Measurements from ENCODE around the gene VWA3A.
"Not testable (repeated sequence)": the region's sequence is repeated elsewhere in the genome, so short reads cannot be mapped to it uniquely, and the experiment has no call there.

VWA3A gene

DNA sequence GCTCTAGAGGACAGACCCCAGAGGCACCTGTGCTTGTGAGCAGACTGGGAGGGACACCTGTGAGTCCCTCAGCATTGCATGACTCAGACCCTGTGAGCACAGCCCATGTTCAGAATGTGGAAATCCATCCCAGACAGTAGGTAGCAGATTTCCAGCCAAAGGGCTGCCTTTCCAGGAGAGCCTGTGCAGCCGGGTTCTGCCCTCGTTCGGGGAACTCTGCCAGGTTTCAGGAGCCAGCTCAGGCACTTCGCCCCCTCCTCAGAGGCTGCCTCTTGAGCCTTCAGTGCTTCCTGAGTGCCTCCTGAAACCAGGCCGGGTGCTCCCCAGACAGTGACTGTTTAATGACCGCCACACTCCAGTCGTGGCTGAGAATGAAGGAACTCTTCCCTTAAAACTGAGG lies 46.7 kb downstream of the VWA3A start:
- DNase-seq = no peak

DNA sequence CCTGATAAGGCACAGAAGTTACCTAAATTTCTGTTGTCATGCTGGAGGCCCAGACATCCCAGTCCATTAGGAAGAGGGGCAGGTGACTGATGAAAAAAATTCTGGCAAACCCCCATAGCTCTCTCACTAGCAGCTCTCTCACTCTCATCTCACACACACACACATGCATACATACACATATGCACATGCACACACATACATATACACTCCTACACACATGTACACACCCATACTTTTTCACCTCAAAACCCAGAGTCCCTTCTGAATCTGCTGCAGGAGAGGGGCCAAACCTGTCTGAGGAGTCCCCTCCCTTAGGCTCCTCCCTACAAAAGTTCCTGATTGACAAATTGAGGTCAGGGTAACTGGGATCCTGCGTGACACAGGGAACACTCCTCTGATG lies 47.4 kb downstream of the VWA3A start:
- DNase-seq = no peak

GRCh38 chr16:22141767-22142166 lies 49.4 kb downstream of the VWA3A start:
- DNase-seq = no peak

- no peak for DNase-seq
Measured at GRCh38 chr16:22144520-22144919, 52.2 kb downstream of the VWA3A start.

GRCh38 chr16:22147853-22148252 lies 55.5 kb downstream of the VWA3A start:
- no peak for DNase-seq

GRCh38 chr16:22151246-22151998 lies 59.1 kb downstream of the VWA3A start:
- DNase-seq = no peak

- DNase-seq = no peak
Measured at GRCh38 chr16:22152316-22152715, 60.0 kb downstream of the VWA3A start.

GRCh38 chr16:22153078-22153477 lies 60.7 kb downstream of the VWA3A start:
- not testable (repeated sequence) for DNase-seq

- DNase-seq = no peak
Measured at GRCh38 chr16:22161401-22161800, 69.1 kb downstream of the VWA3A start.

DNA sequence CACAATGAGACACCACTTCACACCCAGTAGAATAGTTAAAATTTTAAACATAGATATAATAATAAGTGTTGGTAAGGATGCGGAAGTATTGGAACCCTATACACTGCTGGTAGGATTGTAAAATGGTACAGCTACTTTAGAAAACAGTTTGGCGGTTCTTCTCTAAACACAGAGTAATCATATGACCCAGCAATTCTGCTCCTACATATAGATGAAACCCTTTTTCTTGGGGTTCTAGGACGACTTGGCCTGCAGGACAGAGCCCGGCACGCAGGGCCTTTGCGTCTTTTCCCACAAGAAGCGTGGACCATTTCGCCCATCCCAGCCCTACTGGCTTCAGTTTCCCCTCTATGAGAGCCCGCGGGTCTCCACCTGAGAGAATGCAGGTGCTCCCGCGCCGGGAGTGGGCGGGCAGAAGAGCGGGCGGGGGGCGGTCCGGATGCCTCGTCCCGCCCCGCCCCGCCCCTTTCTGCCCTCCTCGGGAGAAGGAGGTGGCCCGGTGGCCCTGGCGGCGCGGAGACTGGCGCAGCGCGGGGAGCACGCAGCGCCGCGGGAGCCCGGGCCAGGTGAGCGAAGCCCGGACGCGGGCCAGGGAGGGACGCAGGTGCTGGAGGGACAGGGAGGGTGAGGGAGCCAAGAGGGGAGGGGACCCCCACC lies 69.8 kb downstream of the VWA3A start, which contains the start of gene SDR42E2:
Gene SDR42E2 (plus strand): TSS at position 508 of the 657 bp plus-strand sequence. CDS start 3,077 bp downstream, outside the sequence.
- DNase-seq = peak; percentile 9

DNA sequence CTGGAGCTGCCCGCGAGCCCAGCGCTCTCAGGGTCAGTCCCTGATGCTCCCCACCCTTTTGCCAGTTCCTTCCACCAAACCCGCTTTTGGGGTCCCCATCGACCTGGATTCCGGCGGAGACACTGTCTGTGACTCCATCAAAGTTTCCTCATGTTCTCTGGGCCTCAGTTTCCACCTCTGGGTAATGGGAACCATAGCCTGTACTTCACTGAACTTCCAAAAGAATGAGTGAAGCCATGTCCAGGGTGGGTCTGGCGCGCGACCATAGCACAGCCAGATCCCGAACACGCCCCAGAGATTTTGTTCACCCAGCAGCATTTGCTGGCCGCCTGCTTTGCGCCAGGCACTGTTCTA lies 70.3 kb downstream of the VWA3A start:
- no peak for DNase-seq

- DNase-seq = no peak
Measured at GRCh38 chr16:22163806-22164205, 71.5 kb downstream of the VWA3A start.

DNA sequence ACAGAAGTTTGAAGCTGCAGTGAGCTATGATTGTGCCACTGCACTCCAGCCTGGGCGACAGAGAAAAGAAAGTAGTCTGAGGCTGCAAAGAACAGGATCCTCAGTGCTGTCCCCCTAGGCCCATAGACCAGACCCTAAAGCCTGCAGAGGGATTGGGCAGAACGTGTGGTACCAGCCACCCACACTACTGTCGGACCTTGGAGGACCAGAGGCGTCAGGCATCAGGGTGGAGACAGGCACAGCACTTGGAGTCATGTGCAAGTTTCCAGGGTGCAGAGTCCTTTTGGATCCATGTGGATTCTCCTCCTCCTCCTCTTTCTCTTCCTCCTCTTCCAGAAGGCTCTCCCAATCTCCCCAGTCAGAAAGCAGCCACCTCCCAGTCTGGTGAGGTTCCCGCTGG lies 72.1 kb downstream of the VWA3A start:
- DNase-seq = no peak

GRCh38 chr16:22165508-22166285 lies 73.4 kb downstream of the VWA3A start:
- no peak for DNase-seq

DNA sequence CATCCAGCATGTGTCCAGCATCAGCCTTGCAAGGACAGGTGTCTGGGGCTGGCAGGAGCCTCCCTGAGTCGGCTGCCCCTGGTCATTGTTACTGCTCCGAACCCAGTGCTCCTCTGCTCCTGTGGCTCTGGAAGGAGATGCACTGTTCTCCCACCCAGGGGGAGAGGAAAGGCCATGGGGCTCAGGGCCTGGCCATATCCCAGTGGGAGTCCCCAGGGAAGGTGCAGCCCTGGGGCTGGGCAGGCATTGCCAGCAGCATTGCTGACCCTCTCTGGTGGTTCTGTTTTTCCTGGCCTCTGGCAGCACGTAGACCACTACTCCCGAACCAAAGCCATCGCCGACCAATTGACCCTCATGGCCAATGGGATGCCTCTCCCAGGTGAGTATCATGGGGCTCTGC lies 79.6 kb downstream of the VWA3A start:
- DNase-seq = no peak

GRCh38 chr16:22172642-22173041 lies 80.3 kb downstream of the VWA3A start:
- not testable (repeated sequence) for DNase-seq

- no peak for DNase-seq
Measured at GRCh38 chr16:22174642-22175041, 82.3 kb downstream of the VWA3A start.

- no peak for DNase-seq
Measured at GRCh38 chr16:22177968-22178930, 85.9 kb downstream of the VWA3A start.

- no peak for DNase-seq
Measured at GRCh38 chr16:22181426-22181825, 89.1 kb downstream of the VWA3A start.

DNA sequence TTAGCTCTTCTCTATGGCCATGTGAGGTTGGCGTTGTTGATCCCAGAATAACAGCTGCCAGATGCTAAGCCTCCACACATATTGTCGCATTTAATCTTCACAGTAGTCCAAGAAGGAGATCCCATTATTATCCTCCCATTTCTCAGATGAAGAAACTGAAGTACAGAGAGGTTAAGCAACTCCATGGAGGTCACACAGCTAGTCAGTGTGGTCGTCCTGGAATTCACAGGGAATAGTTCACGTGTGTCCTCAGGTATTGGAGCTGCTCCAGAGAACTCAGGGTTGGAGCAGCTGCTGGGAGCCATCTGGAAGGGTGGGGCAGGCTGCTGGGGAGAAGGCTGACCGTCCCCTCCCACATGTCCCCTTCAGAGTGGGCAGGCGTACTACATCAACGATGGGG lies 89.5 kb downstream of the VWA3A start:
- no peak for DNase-seq

GRCh38 chr16:22183335-22183734 lies 91.0 kb downstream of the VWA3A start:
- no peak for DNase-seq

- DNase-seq = no peak
Measured at GRCh38 chr16:22183901-22184614, 91.7 kb downstream of the VWA3A start.
